Endothelial cell of umbilical vein (primary cell): ENCODE measurements around the gene PTPRD. TPM values are rescaled to one million over a fixed set of nuclear protein-coding genes. Genes with fewer than 3 reads are reported as not detected.

ENCODE experiments used
- BruUV-seq: library from RNA; stranded (reverse); fragments of 400-500 nt; replicated peaks from 2 replicates; lab custom pipeline; 2021; lab: Mats Ljungman, UMichigan
- CTCF ChIA-PET: fragments of 300-600, 350-600 bp; sonication (Branson Sonifier 250); formaldehyde crosslinking; loops from one replicate; lab custom pipeline; 2021; ENCODE audit warnings: antibody characterized with exemption, inconsistent platforms; lab: Charles Lee
- POLR2A ChIA-PET: fragments of 300-600, 350-600 bp; sonication (Branson Sonifier 250); formaldehyde crosslinking; loops from one replicate; lab custom pipeline; 2021; ENCODE audit warnings: antibody characterized with exemption, inconsistent platforms; lab: Charles Lee
- DNase-seq: peaks from one replicate; pipeline ENCODE4 v3.0.0-alpha.2; 2011; ENCODE audit warnings: low read depth, low spot score
- FAIRE-seq: peaks from 2 replicates; lab custom pipeline; 2011; peaks lifted over from hg19 to GRCh38; lab: Jason Lieb, UNC
- H2AFZ ChIP-seq: 2 replicates; pipeline ENCODE4 v1.6.0; 2012; ENCODE audit warnings: low read depth, low read length, control low read depth, inconsistent platforms
- H3K27ac ChIP-seq: 2 replicates; pipeline ENCODE4 v1.5.1; 2011; ENCODE audit warnings: low read depth, mild to moderate bottlenecking, control low read depth, low read length, moderate library complexity; ENCODE audit not compliant: insufficient read depth
- H3K27me3 ChIP-seq, 2 experiments: 2 replicates each; pipeline versions ENCODE4 v1.6.0 to v1.6.1; 2011; ENCODE audit warnings: low read length in 2 of 2, mixed read lengths in 1 of 2; ENCODE audit not compliant: control insufficient read depth in 2 of 2, insufficient read depth in 2 of 2
- H3K36me3 ChIP-seq, 2 experiments: 2 replicates in 1 of 2; 3 replicates in 1 of 2; pipeline ENCODE4 v1.5.1; 2011; ENCODE audit warnings: low read length in 2 of 2, mild to moderate bottlenecking in 1 of 2, moderate library complexity in 1 of 2; ENCODE audit not compliant: control insufficient read depth in 2 of 2, insufficient read depth in 2 of 2; ENCODE audit errors: extremely low read depth in 1 of 2
- H3K4me1 ChIP-seq: 3 replicates; pipeline ENCODE4 v1.5.1; 2011; ENCODE audit warnings: mild to moderate bottlenecking, low read length; ENCODE audit not compliant: control insufficient read depth, insufficient read depth; ENCODE audit errors: extremely low read depth
- H3K4me2 ChIP-seq: 2 replicates; pipeline ENCODE4 v1.6.1; 2011; ENCODE audit warnings: low read length, control low read depth, mixed read lengths; ENCODE audit not compliant: insufficient read depth
- H3K4me3 ChIP-seq, 3 experiments: fragments of 200-600 bp in 1 of 3; sonication (generic), shearing (Covaris generic) in 1 of 3; replicated peaks in 1 of 3; 2 replicates each; pipeline ENCODE4 v1.5.1; 2011 to 2016; ENCODE audit warnings: control low read depth in 3 of 3, low read length in 3 of 3, mild to moderate bottlenecking in 2 of 3, inconsistent platforms in 1 of 3, low read depth in 1 of 3, moderate library complexity in 1 of 3; ENCODE audit not compliant: insufficient read depth in 1 of 3
- H3K79me2 ChIP-seq: 2 replicates; pipeline ENCODE4 v1.6.0; 2012; ENCODE audit warnings: low read length, inconsistent platforms; ENCODE audit not compliant: control insufficient read depth, insufficient read depth
- H3K9ac ChIP-seq: replicated peaks from 2 replicates; pipeline ENCODE3; 2011; ENCODE audit warnings: low read length, control low read depth; ENCODE audit not compliant: insufficient read depth; ENCODE audit errors: extremely low read depth
- H3K9me1 ChIP-seq: replicated peaks from 3 replicates; pipeline ENCODE4 v1.6.0; 2011; ENCODE audit warnings: mild to moderate bottlenecking, low read length; ENCODE audit not compliant: control insufficient read depth, insufficient read depth; ENCODE audit errors: extremely low read depth
- H3K9me3 ChIP-seq: replicated peaks from 2 replicates; pipeline ENCODE4 v1.5.1; 2012; ENCODE audit warnings: low read length, inconsistent platforms; ENCODE audit not compliant: control insufficient read depth, insufficient read depth
- H4K20me1 ChIP-seq: replicated peaks from 2 replicates; pipeline ENCODE3; 2011; ENCODE audit warnings: mild to moderate bottlenecking, low read length; ENCODE audit not compliant: control insufficient read depth, insufficient read depth; ENCODE audit errors: extremely low read depth
- EZH2 ChIP-seq: IDR thresholded peaks from 2 replicates; pipeline ENCODE4 v1.6.1; 2012; ENCODE audit warnings: borderline replicate concordance, low read depth, mild to moderate bottlenecking, moderate library complexity, low read length, inconsistent platforms; ENCODE audit not compliant: severe bottlenecking
- FOS ChIP-seq: IDR thresholded peaks from 2 replicates; pipeline ENCODE4 v1.6.1; 2011; ENCODE audit warnings: mild to moderate bottlenecking, low read length, moderate library complexity, borderline replicate concordance; ENCODE audit not compliant: insufficient read depth
- JUN ChIP-seq: IDR thresholded peaks from 2 replicates; pipeline ENCODE4 v1.6.1; 2011; ENCODE audit warnings: borderline replicate concordance, low read depth; ENCODE audit not compliant: insufficient read length, insufficient read depth
- MYC ChIP-seq: IDR thresholded peaks from one replicate; pipeline ENCODE4 v1.6.1; 2011; ENCODE audit warnings: mild to moderate bottlenecking, low read depth, low read length
- POLR2AphosphoS5 ChIP-seq: IDR thresholded peaks from 2 replicates; pipeline ENCODE4 v1.6.1; 2012; ENCODE audit warnings: low read depth, mild to moderate bottlenecking, control low read depth, low read length, moderate library complexity; ENCODE audit not compliant: insufficient read depth
- dilution Hi-C: fragments of 300-500 bp; cut with MboI; formaldehyde crosslinking; loops from one replicate; pipeline ENCODE4 v1.15.0; 2019; ENCODE audit warnings: low sequenced_read_pairs; ENCODE audit not compliant: extremely low pct_ligation_motif_present
- intact Hi-C: fragments of 100-400 bp; cut with micrococcal nuclease; formaldehyde crosslinking; loops from one replicate; pipeline ENCODE4 v1.10.0; 2022
- polyA plus RNA-seq, 4 experiments: library from polyadenylated mRNA; depleted of rRNA in 3 of 4; stranded (reverse) in 3 of 4; unstranded in 1 of 4; fragments of >200 nt; gene quantifications; 2 replicates each; pipeline versions ENCODE4 v1.2.1 to v1.2.3, GENCODE V29; 2011 to 2012; ENCODE audit warnings: missing spikeins in 1 of 4
- total RNA-seq: library from RNA; stranded (reverse); gene quantifications from 2 replicates; pipeline ENCODE4 v1.2.3, GENCODE V29; 2021
- TF ChIP-seq, protein P1 (sequence below), 2 donors: IDR thresholded peaks; 1 replicate in 1 of 2; 2 replicates in 1 of 2; pipeline ENCODE4 v1.5.1; 2011; ENCODE audit warnings: low read length in 2 of 2, mild to moderate bottlenecking in 2 of 2, moderate library complexity in 2 of 2, control low read depth in 1 of 2, inconsistent platforms in 1 of 2, low read depth in 1 of 2; ENCODE audit not compliant: insufficient read depth in 1 of 2; ENCODE audit errors: extremely low read depth in 1 of 2
- TF ChIP-seq, protein P2 (sequence below): IDR thresholded peaks from 2 replicates; pipeline ENCODE4 v1.6.1; 2011; ENCODE audit not compliant: insufficient read depth, insufficient read length

The PTPRD gene
- total and polyA plus RNA-seq, 2 donors (not counting 3 experiments of a cell fraction or from before 2014, with no cell fraction given): 5.5 to 5.7 TPM

DNA sequence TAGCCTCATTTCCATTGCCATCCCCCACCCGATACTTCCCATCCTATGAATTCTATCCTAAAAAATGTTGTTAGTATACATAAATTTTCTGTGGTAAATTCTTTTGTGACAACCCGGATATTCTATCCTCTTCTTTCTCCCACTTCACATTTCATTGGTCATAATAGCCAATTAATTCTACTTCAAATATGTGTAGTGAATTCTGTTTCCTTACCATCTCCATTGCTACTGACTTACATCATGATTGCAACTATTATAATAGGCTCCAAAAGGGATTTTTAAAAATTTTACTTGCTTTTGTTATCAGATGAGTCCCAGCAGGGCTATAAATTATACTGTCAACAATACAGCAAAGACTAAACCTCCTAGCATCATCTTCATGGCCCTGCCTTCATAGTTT is 1326.8 kb downstream of the PTPRD start:
- H3K9ac ChIP-seq: no peak overlapping the region
- ChIA-PET CTCF (no interaction called here), POLR2A (no interaction called here)
- no peak for DNase-seq
- dilution Hi-C loops (no loop called here), intact Hi-C loops (no loop called here)
- no peaks in the 10 kb centered on the region for H3K27me3 ChIP-seq
- H3K27ac ChIP-seq: no peak overlapping the region
- H3K4me3 ChIP-seq: no peak overlapping the region
- H3K9me3 ChIP-seq: no peaks in the 10 kb centered on the region
- H4K20me1 ChIP-seq: no peaks in the 10 kb centered on the region
- no peaks in the 10 kb centered on the region for H3K79me2 ChIP-seq
- no peak overlapping the region for H2AFZ ChIP-seq
- TF ChIP-seq JUN: no peak
- TF ChIP-seq MYC: no peak
- no peak for TF ChIP-seq POLR2AphosphoS5
- no peak for TF ChIP-seq FOS
- TF ChIP-seq, protein P1, sequence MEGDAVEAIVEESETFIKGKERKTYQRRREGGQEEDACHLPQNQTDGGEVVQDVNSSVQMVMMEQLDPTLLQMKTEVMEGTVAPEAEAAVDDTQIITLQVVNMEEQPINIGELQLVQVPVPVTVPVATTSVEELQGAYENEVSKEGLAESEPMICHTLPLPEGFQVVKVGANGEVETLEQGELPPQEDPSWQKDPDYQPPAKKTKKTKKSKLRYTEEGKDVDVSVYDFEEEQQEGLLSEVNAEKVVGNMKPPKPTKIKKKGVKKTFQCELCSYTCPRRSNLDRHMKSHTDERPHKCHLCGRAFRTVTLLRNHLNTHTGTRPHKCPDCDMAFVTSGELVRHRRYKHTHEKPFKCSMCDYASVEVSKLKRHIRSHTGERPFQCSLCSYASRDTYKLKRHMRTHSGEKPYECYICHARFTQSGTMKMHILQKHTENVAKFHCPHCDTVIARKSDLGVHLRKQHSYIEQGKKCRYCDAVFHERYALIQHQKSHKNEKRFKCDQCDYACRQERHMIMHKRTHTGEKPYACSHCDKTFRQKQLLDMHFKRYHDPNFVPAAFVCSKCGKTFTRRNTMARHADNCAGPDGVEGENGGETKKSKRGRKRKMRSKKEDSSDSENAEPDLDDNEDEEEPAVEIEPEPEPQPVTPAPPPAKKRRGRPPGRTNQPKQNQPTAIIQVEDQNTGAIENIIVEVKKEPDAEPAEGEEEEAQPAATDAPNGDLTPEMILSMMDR (IDR thresholded peaks at IDR 0.05; ENCODE audit: extremely low read depth in 1 of 2, insufficient read depth in 1 of 2, low read depth in 1 of 2, low read length in 2 of 2): no peak
- BruUV-seq: no TSS peak
- H3K9me1 ChIP-seq: no peaks in the 10 kb centered on the region
- H3K4me1 ChIP-seq: no peaks in the 10 kb centered on the region
- no peak overlapping the region for H3K4me2 ChIP-seq
- no peaks in the 10 kb centered on the region for H3K36me3 ChIP-seq
- no peak for FAIRE-seq

DNA sequence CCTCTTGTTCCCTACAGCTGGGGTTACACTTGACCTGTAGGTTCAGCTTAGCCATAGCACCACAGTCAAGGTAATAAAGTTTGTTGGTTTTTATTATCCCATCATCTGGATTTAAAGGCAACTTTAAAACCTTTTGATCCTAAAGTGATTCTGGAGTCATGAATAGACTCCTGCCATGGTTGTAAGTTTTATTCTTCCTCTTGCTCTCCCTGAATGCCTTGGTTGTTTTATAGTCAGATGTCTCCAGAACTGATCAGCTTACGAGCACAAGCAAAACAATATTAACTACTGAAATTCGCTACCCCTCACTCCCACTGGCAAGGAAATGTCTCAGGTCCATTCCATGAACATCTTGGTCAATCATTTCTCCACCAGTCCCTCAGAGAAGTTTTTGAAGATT is 1328.6 kb downstream of the PTPRD start:
- CTCF ChIA-PET: no interaction called here
- H3K4me3 ChIP-seq: no peak overlapping the region
- H3K4me1 ChIP-seq: no peaks in the 10 kb centered on the region
- no peak overlapping the region for H3K27ac ChIP-seq
- DNase-seq (no peak), FAIRE-seq (no peak)
- H3K9me1 ChIP-seq: no peaks in the 10 kb centered on the region
- H3K79me2 ChIP-seq: no peaks in the 10 kb centered on the region
- no peaks in the 10 kb centered on the region for H3K27me3 ChIP-seq
- POLR2A ChIA-PET: no interaction called here
- H4K20me1 ChIP-seq: no peaks in the 10 kb centered on the region
- H3K9me3 ChIP-seq: no peaks in the 10 kb centered on the region
- intact Hi-C loops (no loop called here), dilution Hi-C loops (no loop called here)
- TF ChIP-seq MYC (no peak), EZH2 (no peak), JUN (no peak), FOS (no peak)
- TF ChIP-seq, protein P2, sequence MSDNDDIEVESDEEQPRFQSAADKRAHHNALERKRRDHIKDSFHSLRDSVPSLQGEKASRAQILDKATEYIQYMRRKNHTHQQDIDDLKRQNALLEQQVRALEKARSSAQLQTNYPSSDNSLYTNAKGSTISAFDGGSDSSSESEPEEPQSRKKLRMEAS: no peak
- no peaks in the 10 kb centered on the region for H3K36me3 ChIP-seq
- H3K4me2 ChIP-seq: no peak overlapping the region
- no TSS peak for BruUV-seq
- H3K9ac ChIP-seq: no peak overlapping the region
- H2AFZ ChIP-seq: no peak overlapping the region
